GM19239 (cell line): Measurements from ENCODE around the gene SLC26A5.
"Not testable (repeated sequence)": the region's sequence is repeated elsewhere in the genome, so short reads cannot be mapped to it uniquely, and the experiment has no call there.

Experiments used
- DNase-seq: peaks from one replicate; pipeline ENCODE4 v3.0.0; 2011; ENCODE audit warnings: low spot score; ENCODE audit not compliant: insufficient read length
- FAIRE-seq: peaks from 2 replicates; lab custom pipeline; 2011; peaks lifted over from hg19 to GRCh38; lab: Jason Lieb, UNC

SLC26A5 gene, protein sequence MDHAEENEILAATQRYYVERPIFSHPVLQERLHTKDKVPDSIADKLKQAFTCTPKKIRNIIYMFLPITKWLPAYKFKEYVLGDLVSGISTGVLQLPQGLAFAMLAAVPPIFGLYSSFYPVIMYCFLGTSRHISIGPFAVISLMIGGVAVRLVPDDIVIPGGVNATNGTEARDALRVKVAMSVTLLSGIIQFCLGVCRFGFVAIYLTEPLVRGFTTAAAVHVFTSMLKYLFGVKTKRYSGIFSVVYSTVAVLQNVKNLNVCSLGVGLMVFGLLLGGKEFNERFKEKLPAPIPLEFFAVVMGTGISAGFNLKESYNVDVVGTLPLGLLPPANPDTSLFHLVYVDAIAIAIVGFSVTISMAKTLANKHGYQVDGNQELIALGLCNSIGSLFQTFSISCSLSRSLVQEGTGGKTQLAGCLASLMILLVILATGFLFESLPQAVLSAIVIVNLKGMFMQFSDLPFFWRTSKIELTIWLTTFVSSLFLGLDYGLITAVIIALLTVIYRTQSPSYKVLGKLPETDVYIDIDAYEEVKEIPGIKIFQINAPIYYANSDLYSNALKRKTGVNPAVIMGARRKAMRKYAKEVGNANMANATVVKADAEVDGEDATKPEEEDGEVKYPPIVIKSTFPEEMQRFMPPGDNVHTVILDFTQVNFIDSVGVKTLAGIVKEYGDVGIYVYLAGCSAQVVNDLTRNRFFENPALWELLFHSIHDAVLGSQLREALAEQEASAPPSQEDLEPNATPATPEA

GRCh38 chr7:103446049-103446520, at the start of gene SLC26A5:
Gene SLC26A5, minus strand, starts transcription at chr7:103446207. Its CDS starts 24,693 bp downstream, at chr7:103421514.
- DNase-seq (no peak), FAIRE-seq (no peak)

GRCh38 chr7:103487419-103487818, 41.4 kb upstream of the SLC26A5 start:
- DNase-seq (no peak), FAIRE-seq (no peak)

DNA sequence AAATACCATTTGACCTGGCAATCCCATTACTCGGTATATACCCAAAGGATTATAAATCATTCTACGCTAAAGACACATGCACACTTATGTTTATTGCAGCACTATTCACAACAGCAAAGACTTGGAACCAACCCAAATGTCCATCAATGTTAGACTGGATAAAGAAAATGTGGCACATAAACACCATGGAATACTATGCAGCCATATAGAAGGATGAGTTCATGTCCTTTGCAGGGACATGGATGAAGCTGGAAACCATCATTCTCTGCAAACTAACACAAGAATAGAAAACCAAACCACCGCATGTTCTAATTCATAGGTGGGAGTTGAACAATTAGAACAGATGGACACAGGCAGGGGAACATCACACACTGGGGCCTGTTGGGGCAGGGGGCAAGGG, 40.9 kb upstream of the SLC26A5 start:
- not testable (repeated sequence) for FAIRE-seq, DNase-seq

- FAIRE-seq, result no peak
- DNase-seq, result no peak
These were observed 34.8 kb upstream of the SLC26A5 start for GRCh38 chr7:103480771-103481170.

DNA sequence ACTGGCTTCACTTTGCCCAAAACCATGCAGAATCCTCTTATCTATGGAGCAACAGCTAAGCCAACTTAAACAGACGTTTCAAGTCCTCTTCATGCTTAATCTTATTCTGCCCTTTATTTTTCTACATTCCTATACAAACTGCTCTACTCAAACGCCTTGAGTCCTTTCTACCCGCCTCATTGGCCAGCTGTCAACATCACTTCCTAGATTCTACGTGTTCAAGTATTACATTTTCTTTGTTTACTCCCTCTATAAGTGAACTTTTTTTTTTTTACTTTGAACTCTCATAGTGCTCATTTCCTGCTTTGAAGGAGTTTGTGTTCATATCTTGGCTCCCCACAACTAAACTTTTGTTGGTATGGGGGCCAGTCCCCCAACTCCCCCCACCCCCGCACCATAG, 28.9 kb upstream of the SLC26A5 start:
- FAIRE-seq (no peak), DNase-seq (no peak)

DNA sequence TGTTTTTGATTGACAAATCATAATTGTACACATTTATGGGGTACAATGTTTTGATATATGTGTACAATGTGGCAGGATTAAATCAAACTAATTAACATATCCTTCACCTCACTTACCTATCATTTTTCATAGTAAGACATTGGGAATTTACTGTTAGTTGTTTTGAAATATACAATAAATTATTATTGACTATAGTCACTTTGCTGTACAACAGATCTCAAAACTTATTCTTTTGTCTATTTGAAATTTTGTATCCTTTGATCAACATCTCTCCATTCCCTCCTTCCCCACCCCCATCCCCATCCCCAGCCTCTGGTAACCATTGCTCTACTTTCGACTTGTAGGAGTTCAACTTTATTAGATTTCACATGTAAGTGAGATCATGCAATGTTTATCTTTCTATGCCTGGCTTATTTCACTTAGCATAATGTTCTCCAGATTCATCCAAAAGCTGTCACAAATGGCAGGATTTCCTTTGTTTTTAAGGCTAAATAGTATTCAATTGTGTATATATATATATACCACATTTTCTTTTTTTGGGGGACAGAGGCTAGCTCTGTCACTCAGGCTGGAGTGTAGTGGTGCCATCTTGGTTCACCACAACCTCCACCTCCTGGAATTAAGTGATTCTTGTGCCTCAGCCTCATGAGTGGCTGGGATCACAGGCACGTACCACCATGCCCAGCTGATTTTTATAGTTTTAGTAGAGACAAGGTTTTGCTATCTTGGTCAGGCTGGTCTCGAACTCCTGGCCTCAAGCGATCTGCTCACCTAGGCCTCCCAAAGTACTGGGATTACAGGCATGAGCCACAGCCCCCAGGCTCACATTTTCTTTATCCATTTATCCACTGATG, 23.3 kb upstream of the SLC26A5 start:
- DNase-seq (no peak), FAIRE-seq (no peak)

- FAIRE-seq (no peak), DNase-seq (no peak)
These were observed 20.8 kb upstream of the SLC26A5 start for GRCh38 chr7:103466814-103467213.

DNA sequence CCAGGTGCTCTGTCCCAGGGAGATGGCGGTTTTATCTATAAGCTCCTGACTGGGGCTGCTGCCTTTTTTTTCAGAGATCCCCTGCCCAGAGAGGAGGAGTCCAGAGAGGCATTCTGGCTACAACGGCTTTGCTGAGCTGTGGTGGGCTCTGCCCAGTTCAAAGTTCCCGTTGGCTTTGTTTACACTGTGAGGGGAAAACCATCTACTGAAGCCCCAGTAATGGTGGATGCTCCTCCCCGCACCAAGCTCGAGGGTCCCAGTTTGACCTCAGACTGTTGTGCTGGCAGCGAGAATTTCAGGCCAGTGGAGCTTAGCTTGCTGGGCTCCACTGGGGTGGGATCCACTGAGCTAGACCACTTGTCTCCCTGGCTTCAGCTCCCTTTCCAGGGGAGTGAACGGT, 16.4 kb upstream of the SLC26A5 start:
- DNase-seq (no peak), FAIRE-seq (no peak)

DNA sequence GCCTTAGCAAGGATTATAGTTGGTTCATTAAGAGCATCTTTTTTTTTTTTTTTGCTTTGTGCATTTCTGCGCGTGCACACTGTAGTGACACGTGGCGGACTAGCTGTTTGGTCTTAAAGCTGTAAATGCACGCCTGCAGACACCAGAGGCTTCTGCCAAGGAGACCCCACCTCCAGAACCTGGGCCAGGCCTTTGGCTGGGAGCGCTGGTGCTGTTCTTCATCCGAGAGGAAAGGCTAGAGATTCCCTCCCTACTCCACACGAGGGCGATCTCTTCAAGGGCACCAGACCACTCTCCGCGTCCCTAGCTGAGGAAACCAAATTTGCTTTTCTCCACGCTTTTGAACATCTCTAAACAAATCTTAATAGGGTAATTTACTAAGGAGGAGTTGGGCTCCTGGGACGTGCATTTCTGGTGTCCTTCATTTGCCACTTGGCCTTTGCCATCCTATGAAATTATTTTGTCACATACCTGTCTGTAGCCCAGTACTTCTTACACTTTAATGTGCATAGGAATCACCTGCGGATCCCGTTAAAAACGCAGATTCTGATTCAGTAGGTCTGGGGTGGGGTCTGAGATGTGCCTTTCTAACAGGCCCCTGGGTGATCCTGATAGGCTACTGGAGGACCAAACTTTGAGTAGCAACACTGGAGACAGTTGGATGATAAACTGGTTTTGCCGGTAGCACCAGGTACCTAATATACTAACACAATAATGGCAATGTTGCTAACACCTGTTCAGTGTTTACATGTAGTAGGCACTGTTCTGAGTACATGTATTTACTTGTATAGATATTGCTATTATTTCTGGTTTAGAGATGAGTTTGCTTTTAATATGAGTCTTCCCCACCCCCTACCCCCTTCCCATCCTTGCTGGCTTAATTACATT, 1.3 kb upstream of the SLC26A5 start:
- FAIRE-seq (peak; percentile 89), DNase-seq (peak; percentile 76)

DNA sequence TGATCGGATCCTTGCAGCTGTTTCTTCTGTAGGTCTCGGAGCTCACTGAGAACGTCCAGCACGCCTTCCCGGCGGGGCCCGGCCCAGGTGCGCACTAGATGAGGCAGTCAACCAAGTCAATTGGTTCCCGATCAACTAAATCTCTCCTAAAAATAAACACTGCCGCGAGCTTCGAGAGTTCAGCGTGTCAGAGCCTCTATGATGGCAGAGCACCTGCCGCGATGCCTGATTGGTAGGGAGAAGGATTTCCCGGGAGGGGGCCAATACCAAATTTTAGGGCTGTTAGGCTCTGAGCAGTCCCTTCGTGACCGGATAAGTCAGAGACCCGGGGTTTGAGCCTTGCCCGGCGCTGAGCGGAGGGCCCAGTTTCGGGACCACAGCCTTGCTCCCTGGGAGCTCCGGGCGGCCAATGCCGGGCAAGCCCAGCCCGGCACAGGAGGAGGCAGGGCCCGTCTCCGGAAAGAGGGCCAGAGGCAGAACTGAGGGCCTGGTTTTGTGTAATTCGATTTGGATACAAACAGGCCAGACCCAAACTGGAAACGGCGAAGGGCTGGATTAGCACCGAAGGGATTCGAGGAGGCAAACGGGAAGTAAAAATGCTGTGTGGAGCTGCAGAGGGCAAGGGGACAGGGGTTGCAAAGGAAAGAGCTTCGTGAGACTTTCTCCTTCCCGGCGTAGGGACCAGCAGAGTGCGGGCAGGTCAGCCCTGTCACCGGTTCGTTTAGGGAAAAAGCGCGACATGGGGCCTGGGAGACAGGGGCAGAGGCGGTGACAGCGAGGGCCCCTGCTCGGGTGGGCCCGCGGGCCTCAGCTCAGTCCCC, 569 bp downstream of the SLC26A5 start:
- DNase-seq, result no peak
- no peak for FAIRE-seq

GRCh38 chr7:103439661-103440060, 6.3 kb downstream of the SLC26A5 start:
- FAIRE-seq (no peak), DNase-seq (no peak)

DNA sequence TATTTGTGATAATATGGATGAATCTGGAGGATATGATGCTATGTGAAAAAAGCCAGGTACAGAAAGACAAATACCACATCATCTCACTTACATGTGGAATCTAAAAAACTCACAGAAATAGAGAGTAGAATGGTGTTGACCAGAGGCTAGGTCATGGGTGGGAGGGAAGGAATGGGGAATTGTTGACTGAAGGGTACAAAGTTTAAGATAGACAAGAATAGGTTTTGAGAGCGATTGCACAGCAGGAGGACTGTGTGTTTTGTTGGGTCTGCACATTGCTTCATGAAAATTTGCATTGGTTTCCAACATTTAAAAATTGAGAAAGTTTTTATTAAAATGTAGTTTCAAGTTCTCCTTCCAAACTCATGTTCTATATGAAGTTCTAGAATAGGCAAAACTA, 8.4 kb downstream of the SLC26A5 start:
- no peak for DNase-seq
- no peak for FAIRE-seq

DNA sequence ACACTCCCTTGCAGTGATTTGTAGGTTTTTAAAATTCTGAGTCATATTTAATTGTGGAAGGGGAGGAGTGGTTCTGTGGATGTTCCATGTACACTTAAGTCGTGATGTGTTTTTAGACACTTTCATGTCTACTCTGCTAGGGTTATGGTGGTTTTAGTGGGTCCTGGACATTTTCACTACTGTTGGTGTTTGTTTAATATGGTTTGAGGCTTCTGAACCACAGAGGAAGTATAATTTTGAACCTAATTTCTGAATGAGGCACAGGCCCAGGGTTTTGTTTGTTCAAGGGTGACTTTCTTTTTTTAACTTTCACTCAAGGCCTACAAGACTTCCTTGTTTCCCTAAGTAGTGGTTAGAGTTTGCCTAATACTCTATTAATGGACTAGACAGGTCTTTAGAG, 13.3 kb downstream of the SLC26A5 start:
- DNase-seq (no peak), FAIRE-seq (peak; percentile 67)

DNA sequence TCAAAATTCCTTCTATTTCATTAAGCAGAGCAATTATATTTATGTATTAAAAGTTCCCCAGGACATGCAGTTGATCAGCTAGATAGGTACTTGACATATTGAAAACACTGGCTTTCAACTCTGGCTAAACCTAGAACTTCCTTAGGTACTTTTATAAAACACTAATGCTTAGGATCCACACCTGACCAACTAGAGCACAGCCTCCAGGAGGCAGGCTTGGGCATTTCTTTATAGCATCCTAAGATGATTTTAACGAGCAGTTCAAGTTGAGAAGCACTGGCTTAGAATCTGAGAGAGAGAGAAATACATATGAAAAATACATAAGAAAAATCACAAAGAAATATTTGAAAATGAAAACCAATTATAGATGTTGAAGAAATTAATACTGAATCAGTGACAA, 20.8 kb downstream of the SLC26A5 start:
- FAIRE-seq (no peak), DNase-seq (no peak)

DNA sequence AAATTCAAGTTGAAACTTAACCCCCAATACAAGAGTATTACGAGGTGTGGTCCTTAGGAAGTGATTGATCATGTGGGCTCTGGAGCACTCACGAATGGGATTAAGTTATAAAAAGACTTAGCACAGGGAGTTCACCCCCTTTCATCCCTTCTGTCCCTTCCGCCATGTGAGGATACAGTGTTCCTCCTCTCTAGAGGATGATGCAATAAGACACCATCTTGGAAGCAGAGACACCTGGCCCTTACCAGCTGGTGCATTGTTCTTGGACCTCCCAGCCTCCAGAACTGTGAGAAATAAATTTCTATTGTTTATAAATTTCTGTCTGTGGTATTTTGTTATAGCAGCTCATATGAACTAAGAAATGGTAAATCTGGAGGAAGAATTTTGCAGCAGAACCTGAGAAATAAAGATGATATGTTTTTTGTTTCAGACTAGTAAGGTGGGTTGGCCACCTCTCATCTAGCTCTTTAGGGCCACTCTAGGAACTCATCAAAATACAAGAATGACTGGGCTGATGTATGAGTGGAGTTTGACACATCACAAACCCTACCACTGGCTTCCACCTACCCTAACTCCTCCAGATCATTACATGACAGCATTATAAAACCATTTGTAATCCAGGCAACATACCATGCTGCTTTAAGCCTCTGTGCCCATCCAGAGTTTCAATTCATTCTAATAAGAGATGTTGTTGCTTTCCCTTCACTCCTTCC, 22.4 kb downstream of the SLC26A5 start:
- FAIRE-seq, result no peak

DNA sequence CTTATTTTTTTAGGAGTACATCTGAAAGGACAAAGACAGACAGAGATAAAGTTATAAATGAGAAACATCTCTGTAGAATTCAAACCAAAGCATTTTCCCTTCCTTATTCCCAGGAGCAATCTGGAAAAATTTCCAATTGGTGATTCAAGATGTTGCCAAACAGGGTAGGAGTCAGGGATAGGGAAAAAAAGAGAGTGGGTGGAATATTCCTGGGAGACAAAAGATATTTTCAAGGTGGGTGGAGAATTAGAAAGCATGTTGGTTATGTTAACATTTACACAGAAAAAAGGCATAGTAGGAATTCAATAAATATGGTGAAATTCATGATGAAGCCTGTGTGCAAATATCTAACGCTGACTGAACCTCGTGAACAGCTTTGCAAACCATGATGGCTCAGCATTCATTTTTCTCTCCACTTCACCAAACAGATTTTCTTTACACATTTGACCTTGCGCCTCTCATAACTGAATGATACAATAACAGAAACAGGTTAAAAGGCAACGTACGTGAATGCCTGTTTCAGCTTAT, 25.1 kb downstream of the SLC26A5 start:
- DNase-seq (no peak), FAIRE-seq (no peak)

More for the DNA sequence above, 22.4 kb downstream of the SLC26A5 start:
- DNase-seq, result no peak

GRCh38 chr7:103418241-103418640, 27.8 kb downstream of the SLC26A5 start:
- FAIRE-seq, result no peak
- DNase-seq, result no peak

DNA sequence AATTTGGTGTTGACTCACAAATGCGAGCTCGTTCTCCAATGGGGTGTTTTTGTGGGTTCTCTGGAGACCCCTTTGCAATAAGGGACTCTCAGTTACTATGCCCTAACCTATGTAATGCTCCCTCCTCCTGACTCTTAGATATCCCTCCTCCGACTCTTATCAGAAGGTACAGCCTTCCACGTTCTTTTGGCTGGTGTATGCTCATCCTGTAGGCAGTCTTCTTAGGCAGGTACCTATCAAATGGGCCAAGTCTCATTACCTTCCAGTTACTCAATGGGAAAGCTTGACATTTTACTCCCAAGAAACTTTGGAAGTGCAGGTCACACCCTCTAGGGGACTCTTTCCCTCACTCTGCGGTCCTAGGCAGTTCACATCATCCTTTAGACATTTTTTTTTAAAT, 32.6 kb downstream of the SLC26A5 start:
- FAIRE-seq, result no peak
- DNase-seq, result no peak
